ENCODE results near the gene ARL8B. TPM values are rescaled to one million over a fixed set of nuclear protein-coding genes. Genes with fewer than 3 reads are reported as not detected.

ARL8B gene
- total RNA-seq, 6 donors from 2014 or later = 34.7 to 117 (median 74.2) TPM

DNA sequence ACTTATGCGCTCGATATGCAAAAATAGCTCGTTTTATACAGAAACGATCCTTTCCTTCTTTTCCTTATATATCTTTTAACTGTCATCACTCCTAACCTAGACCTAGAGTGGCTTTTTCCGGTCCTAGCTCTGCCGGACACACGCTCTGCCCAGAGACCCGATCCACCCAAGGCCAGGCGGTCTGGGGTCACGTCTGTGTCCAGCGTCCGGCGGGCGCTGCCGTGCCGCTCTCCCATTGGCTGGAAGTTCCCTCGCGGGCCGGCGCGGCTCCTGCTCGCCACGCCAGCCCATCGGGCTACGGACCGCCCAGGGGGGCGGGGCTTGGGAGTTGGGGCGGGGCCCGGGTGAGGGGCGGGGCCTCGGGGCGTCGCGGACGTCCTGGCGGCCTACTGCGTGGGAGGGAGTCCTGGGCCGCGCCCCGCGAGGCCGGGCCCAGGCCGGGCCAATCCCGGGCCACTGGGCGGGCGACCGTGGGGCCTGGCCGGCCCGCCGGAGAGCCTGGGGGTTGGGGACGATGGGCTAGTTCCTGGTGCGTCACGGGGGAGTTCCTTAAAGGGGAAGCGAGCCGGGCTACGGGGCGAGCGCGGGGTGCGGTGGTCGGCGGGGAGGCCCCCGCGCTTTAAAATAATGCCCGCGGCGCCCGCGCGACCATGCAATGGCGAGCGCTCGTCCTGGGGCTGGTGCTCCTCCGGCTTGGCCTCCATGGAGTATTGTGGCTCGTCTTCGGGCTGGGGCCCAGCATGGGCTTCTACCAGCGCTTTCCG lies 65.2 kb downstream of the ARL8B start, which contains the start of gene EDEM1:
Gene EDEM1 (plus strand): TSS at position 552 of the 764 bp plus-strand sequence. CDS start 99 bp downstream, at position 651.
- Histone ChIP-seq H3K9me3 (no peaks in the 10 kb centered on the region), H3K4me3 (peak within 1 kb of the TSS; percentile 69 to 99 (median 86)), H3K4me1 (peaks cover 41 to 54% (median 48%) of the 10 kb centered on the region in 4 donors), H3K36me3 (peaks cover 0 to 7% (median 0%) of the 10 kb centered on the region in 4 donors), H3K27ac (peak within 1 kb of the TSS; percentile 97 to 99 (median 98)), H3K27me3 (no peaks in the 10 kb centered on the region)
- TF ChIP-seq, protein P1, sequence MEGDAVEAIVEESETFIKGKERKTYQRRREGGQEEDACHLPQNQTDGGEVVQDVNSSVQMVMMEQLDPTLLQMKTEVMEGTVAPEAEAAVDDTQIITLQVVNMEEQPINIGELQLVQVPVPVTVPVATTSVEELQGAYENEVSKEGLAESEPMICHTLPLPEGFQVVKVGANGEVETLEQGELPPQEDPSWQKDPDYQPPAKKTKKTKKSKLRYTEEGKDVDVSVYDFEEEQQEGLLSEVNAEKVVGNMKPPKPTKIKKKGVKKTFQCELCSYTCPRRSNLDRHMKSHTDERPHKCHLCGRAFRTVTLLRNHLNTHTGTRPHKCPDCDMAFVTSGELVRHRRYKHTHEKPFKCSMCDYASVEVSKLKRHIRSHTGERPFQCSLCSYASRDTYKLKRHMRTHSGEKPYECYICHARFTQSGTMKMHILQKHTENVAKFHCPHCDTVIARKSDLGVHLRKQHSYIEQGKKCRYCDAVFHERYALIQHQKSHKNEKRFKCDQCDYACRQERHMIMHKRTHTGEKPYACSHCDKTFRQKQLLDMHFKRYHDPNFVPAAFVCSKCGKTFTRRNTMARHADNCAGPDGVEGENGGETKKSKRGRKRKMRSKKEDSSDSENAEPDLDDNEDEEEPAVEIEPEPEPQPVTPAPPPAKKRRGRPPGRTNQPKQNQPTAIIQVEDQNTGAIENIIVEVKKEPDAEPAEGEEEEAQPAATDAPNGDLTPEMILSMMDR (IDR thresholded peaks at IDR 0.05) = peak in 2 of 6 experiments; percentile 6 to 25
- TF ChIP-seq POLR2AphosphoS5 (IDR thresholded peaks at IDR 0.05) (peak; percentile 56 to 72), POLR2A (IDR thresholded peaks at IDR 0.05) (peak; percentile 46 to 97 (median 74)), EP300 (IDR thresholded peaks at IDR 0.05) (peak in 1 of 4 donors; percentile 19)
- 0% methylated on average over 18 to 30 of the region's 78 CpGs for WGBS, 2 donors
- ATAC-seq (ENCODE audit: low FRiP score in 2 of 2) (peak; percentile 97), DNase-seq (peak; percentile 97 to 100)

DNA sequence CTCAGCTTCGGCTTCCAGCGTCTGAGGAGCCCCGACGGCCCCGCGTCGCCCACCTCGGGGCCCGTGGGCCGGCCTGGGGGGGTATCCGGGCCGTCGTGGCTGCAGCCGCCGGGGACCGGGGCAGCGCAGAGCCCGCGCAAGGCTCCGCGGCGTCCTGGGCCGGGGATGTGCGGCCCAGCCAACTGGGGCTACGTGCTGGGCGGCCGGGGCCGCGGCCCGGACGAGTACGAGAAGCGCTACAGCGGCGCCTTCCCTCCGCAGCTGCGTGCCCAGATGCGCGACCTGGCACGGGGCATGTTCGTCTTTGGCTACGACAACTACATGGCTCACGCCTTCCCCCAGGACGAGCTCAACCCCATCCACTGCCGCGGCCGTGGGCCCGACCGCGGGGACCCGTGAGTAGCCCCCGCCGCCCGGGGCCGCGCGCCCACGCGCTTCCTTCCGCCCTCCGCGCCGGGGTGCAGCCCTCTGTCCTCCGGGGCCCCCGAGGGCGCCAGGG lies 65.9 kb downstream of the ARL8B start:
- ATAC-seq (ENCODE audit: low FRiP score in 2 of 2) (peak; percentile 7 to 58), DNase-seq (peak; percentile 31 to 93)
- TF ChIP-seq POLR2AphosphoS5 (IDR thresholded peaks at IDR 0.05) (peak in 1 of 2 donors; percentile 43), EP300 (IDR thresholded peaks at IDR 0.05) (no peak), POLR2A (IDR thresholded peaks at IDR 0.05) (peak in 1 of 4 donors; percentile 54)
- TF ChIP-seq, protein P1 (IDR thresholded peaks at IDR 0.05) = peak in 1 of 6 experiments; percentile 6
- H3K4me3 ChIP-seq = peak overlapping the region; percentile 69 to 99 (median 86)
- peaks cover 0 to 5% (median 0%) of the 10 kb centered on the region in 4 donors for H3K36me3 ChIP-seq
- no peaks in the 10 kb centered on the region for H3K27me3 ChIP-seq
- peaks cover 47 to 60% (median 54%) of the 10 kb centered on the region in 4 donors for H3K4me1 ChIP-seq
- no peaks in the 10 kb centered on the region for H3K9me3 ChIP-seq
- WGBS, 2 donors = 0% methylated on average over 20 of the region's 66 CpGs; no CpG with 5 or more reads in 1 of the 2 donors
- peak overlapping the region; percentile 97 to 99 (median 98) for H3K27ac ChIP-seq

DNA sequence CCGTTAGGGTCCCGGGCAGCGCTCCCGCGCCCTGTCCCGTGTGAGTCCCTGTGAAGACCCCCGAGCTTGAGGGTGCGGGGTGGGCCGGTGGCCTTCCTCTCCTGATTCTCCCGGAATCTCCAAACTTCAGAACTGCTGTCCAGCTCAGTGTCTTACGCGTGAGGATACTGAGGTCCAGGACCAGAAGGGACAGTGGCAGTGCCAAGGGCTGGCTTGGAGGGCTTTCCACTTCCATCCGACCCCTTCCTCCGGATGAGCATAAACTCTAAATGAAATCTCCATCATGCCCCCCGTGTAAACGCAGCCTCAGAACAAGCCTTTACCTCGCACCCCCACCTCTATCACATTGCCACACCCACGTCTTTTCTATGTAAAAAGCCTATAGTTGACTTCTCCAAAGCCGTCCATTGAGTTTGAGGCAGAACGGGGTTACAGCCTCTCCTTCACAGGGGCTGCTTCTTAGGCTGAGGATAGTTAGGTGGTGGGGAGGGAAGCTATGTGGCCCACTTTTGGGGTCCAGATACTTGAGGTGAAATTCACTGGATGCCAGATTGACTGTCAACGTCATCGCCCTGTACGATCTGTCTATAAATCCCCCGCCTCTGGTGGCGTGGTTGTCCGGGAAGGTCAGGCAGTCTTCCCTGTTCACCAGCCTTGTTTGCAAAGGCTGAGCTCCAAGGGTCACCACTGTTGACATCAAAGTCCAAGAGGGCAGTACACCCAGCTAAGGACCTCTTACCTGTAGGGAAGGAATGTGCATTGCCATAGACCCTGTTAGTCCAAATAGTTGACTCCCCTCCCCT lies 66.5 kb downstream of the ARL8B start:
- no peaks in the 10 kb centered on the region for H3K27me3 ChIP-seq
- H3K4me3 ChIP-seq = peak overlapping the region; percentile 69 to 99 (median 86)
- ATAC-seq (ENCODE audit: low FRiP score in 2 of 2) (peak; percentile 3 to 84), DNase-seq (peak in 1 of 2 donors; percentile 84)
- no peaks in the 10 kb centered on the region for H3K9me3 ChIP-seq
- H3K36me3 ChIP-seq = peaks cover 0 to 8% (median under 1%) of the 10 kb centered on the region in 4 donors
- peaks cover 52 to 65% (median 58%) of the 10 kb centered on the region in 4 donors for H3K4me1 ChIP-seq
- TF ChIP-seq EP300 (IDR thresholded peaks at IDR 0.05) = peak in 1 of 4 donors; percentile 95
- TF ChIP-seq, protein P1 (IDR thresholded peaks at IDR 0.05) = no peak
- peak in 2 of 4 donors; percentile 58 to 76 for TF ChIP-seq POLR2A (IDR thresholded peaks at IDR 0.05)
- TF ChIP-seq POLR2AphosphoS5 (IDR thresholded peaks at IDR 0.05) = peak; percentile 77 to 79
- 8 to 12% methylated on average over 14 to 16 of the region's 26 CpGs for WGBS, 2 donors
- H3K27ac ChIP-seq = peak overlapping the region; percentile 97 to 99 (median 98)

DNA sequence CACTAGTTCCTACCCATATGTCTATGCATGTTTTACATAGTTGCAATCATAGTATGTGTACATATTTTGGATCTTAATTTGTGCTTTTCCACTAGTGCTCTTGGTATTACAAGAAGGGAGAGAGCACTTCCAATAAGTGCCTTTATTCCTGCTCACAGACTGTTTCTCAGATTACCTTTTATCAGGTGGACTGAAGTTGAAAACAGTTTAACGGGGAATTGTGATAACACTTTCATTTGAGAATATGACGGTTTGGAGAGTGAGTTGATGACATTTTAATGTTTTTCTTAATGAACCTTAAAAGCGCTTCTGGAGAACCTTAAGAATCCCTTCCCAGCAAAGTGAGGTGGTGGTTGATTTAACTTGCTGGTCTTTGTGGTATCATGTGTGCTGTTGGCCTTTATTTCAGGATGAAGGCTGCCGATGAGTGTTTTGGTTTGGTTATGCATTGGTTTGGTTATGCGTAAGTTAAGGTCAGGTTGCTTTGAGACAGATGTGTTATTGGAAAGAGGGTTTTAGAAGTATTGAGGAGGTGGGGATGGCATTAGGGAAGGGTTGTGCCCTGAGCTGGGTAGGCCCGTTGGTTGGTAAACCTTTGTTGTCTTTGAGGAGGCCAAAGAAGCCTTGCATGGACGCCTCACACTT lies 68.2 kb downstream of the ARL8B start:
- Histone ChIP-seq H3K4me3 (peak overlapping the region in 3 of 4 donors; percentile 69 to 99 (median 91)), H3K9me3 (no peaks in the 10 kb centered on the region), H3K36me3 (peaks cover 0 to 8% (median 4%) of the 10 kb centered on the region in 4 donors), H3K27ac (peak overlapping the region in 2 of 4 donors; percentile 97 to 99), H3K4me1 (peaks cover 65 to 81% (median 72%) of the 10 kb centered on the region in 4 donors), H3K27me3 (no peaks in the 10 kb centered on the region)
- TF ChIP-seq POLR2A (IDR thresholded peaks at IDR 0.05) = no peak
- TF ChIP-seq, protein P1 (IDR thresholded peaks at IDR 0.05) = no peak
- TF ChIP-seq POLR2AphosphoS5 (IDR thresholded peaks at IDR 0.05) = no peak
- TF ChIP-seq EP300 (IDR thresholded peaks at IDR 0.05) = no peak
- ATAC-seq (ENCODE audit: low FRiP score in 2 of 2) (no peak), DNase-seq (no peak)
- 55 to 67% methylated on average over 7 of the region's 7 CpGs for WGBS, 2 donors

Measured in upper lobe of left lung (tissue), 6 donors.